Ishikawa (cell line): ENCODE measurements around the gene FOXN1.

ENCODE experiments used
- CEBPB ChIP-seq: IDR thresholded peaks from 2 replicates; pipeline ENCODE4 v1.6.1; 2012
- CREB1 ChIP-seq: IDR thresholded peaks from 2 replicates; pipeline ENCODE4 v1.6.1; 2012; ENCODE audit warnings: low read depth
- EP300 ChIP-seq: IDR thresholded peaks from 2 replicates; pipeline ENCODE4 v1.6.1; 2012; ENCODE audit warnings: borderline replicate concordance
- REST ChIP-seq: IDR thresholded peaks from 2 replicates; pipeline ENCODE4 v1.6.1; 2012; ENCODE audit warnings: low read depth, mild to moderate bottlenecking
- TAF1 ChIP-seq: IDR thresholded peaks from 2 replicates; pipeline ENCODE4 v1.6.1; 2012; ENCODE audit warnings: low read depth, mild to moderate bottlenecking

GRCh38 chr17:28499364-28499664 is 6.8 kb upstream of the FOXN1 start:
- no peak for TF ChIP-seq CREB1
- TF ChIP-seq CEBPB = no peak
- no peak for TF ChIP-seq TAF1
- TF ChIP-seq REST = no peak
- TF ChIP-seq EP300 = no peak
